Activated T-cell treated with anti-CD3 and anti-CD28 coated beads for 48 hours (primary cell): ENCODE measurements around the gene ZNF497.
"Not testable (repeated sequence)": the region's sequence is repeated elsewhere in the genome, so short reads cannot be mapped to it uniquely, and the experiment has no call there.

ENCODE experiments used
- DNase-seq: peaks from one replicate; pipeline ENCODE4 v3.0.0-alpha.2; 2020; ENCODE audit warnings: low read depth

The ZNF497 gene

GRCh38 chr19:58362272-58362994 is at the start of gene ZNF497:
Gene ZNF497 (minus strand): TSS chr19:58362751. CDS start chr19:58357635, 5,116 bp downstream.
- peak; percentile 98 for DNase-seq

GRCh38 chr19:58409010-58409790 is 46.6 kb upstream of the ZNF497 start:
- DNase-seq: no peak

- peak; percentile 95 for DNase-seq
These were observed 45.8 kb upstream of the ZNF497 start, which contains the start of gene ZNF584 for GRCh38 chr19:58408152-58409009. Gene ZNF584 (plus strand): TSS chr19:58408649. CDS start chr19:58409148, 499 bp downstream.

- DNase-seq: no peak
These were observed 45.2 kb upstream of the ZNF497 start for GRCh38 chr19:58407658-58408151.

GRCh38 chr19:58406818-58407657 is 44.5 kb upstream of the ZNF497 start:
- DNase-seq: no peak

GRCh38 chr19:58403920-58404478 is 41.4 kb upstream of the ZNF497 start:
- DNase-seq: not testable (repeated sequence)

GRCh38 chr19:58401840-58402421 is 39.4 kb upstream of the ZNF497 start:
- no peak for DNase-seq

- peak; percentile 97 for DNase-seq
These were observed 38.6 kb upstream of the ZNF497 start for GRCh38 chr19:58400916-58401839.

GRCh38 chr19:58400316-58400915 is 37.9 kb upstream of the ZNF497 start:
- DNase-seq: no peak

GRCh38 chr19:58399903-58400302 is 37.4 kb upstream of the ZNF497 start:
- DNase-seq: no peak

- DNase-seq: no peak
These were observed 36.0 kb upstream of the ZNF497 start for GRCh38 chr19:58398545-58398944.

GRCh38 chr19:58398087-58398486 is 35.5 kb upstream of the ZNF497 start:
- no peak for DNase-seq

- no peak for DNase-seq
These were observed 35.0 kb upstream of the ZNF497 start for GRCh38 chr19:58397533-58398037.

GRCh38 chr19:58396691-58397532 is 34.4 kb upstream of the ZNF497 start:
- DNase-seq: no peak

- DNase-seq: no peak
These were observed 33.6 kb upstream of the ZNF497 start for GRCh38 chr19:58395979-58396627.

- DNase-seq: no peak
These were observed 32.8 kb upstream of the ZNF497 start, which contains the start of gene RNF225 for GRCh38 chr19:58395220-58395978. Gene RNF225 (plus strand): TSS chr19:58395656. CDS start chr19:58396090, 434 bp downstream.
